ENCODE data around the gene KLHL14.
"Not testable (repeated sequence)": the region's sequence is repeated elsewhere in the genome, so short reads cannot be mapped to it uniquely, and the experiment has no call there.

KLHL14 gene

GRCh38 chr18:32772581-32773381 lies at the start of gene KLHL14:
Gene KLHL14 (minus strand): TSS chr18:32773023. CDS start chr18:32770591, 2,432 bp downstream.
- DNase-seq = no peak

DNA sequence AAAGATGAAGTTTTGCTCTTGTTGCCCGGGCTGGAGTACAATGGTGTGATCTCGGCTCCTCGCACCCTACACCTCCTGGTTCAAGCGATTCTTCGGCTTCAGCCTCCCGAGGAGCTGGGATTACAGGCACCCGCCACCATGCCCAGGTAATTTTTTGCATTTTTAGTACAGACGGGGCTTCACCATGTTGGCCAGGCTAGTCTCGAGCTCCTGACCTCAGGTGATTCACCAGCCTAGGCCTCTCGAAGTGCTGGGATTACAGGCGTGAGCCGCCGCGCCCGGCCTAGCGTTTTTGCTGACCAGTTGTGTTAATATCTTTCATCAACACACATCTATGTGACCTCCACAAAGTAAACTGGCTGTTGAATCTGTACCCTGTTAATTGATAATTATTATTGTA lies 49.4 kb upstream of the KLHL14 start:
- no peak for DNase-seq

- no peak for DNase-seq
These were observed 43.1 kb upstream of the KLHL14 start for GRCh38 chr18:32815881-32816280.

DNA sequence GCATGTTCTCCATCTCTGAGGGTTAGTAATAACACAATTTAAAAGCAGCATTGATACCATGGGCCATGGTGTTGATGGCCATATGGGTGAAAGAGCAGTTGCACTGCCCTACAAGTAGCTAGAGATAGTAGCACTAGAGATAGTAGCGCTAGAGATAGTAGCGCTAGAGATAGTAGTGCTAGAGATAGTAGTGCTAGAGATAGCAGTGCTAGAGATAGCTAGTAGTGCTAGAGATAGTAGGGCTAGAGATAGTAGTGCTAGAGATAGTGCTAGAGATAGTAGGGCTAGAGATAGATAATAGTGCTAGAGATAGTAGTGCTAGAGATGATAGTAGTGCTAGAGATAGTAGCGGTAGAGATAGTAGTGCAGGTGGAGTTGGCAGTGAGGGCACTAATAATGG lies 39.5 kb upstream of the KLHL14 start:
- no peak for DNase-seq

- no peak for DNase-seq
These were observed 37.5 kb upstream of the KLHL14 start for GRCh38 chr18:32810314-32810713.

GRCh38 chr18:32805354-32805753 lies 32.5 kb upstream of the KLHL14 start:
- DNase-seq = no peak

- no peak for DNase-seq
These were observed 31.5 kb upstream of the KLHL14 start for GRCh38 chr18:32804134-32804888.

DNA sequence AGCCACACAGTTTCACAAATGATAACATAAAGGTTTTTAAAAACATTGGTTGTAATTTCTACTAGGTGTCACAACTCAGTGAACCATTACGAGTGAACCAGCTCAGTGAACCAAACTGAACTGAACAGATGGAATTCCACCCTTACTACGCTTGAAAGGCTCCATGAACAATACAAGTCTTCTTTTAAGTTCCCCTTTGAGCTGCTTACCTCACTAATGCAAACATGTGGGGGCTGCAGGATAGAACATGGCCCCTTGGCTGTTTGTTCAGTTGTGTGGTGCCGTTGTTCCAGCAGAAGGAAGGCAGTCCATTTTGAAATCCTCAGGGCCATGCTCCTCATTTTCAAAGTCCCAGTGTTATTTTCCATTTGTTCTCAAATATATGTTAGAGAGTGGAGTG lies 30.7 kb upstream of the KLHL14 start:
- no peak for DNase-seq

DNA sequence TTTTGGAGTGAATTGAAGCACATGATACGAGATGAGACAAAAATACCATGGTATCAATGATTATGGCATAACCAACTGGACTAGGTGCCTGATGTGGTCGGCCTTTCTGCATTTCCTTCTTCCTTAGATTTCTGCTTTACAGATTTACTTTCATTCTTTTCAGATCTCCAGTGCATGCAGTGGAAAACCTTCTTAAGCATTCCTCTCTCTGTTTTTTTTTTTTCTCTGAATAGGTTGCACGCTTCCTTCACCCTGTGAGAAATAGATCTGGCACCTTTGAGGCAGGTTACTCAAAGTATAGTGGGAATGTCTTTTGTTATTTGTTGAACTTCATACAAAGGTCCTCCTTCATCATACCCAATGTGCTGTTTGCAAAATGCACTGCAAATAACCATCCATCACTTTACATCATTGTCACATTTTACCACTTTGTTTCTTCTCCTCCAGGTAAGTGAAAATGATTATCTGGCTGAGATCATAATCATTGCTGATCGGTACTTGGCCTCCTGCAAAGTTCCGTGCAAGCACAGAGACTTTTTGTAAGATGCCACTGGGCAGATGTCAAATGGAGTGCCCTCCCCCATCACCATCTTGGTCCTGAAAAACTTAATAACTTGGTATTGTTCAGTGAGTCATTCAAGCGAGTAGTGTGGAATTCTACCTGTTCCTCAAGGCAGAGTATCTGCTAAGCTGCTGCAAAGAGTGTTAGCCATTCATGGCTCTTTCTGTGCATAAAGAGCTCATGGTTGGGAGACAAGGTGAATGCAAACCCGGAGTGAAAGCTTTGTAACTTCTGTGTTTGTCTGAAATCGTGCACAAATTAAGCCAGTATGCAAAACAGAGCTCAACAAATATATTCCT lies 30.0 kb upstream of the KLHL14 start:
- no peak for DNase-seq

DNA sequence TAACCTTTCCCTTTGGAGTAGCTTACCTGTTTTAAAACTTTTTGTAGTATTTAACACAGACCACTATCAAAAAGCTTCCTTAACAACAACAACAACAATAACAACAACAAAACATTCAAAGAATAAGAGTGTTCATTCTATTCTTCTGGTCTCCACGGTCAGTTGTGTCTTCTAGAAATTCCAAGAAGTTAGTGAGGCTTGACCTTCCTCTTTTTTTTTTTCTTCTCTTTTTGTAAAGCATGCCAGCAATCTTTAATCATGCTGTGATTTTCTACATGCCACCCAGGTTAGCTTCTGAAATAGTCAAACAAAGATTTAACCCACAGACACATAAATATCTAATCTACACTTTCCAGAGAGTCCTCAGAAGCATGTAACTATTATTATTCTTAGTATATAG lies 28.4 kb upstream of the KLHL14 start:
- DNase-seq = no peak

DNA sequence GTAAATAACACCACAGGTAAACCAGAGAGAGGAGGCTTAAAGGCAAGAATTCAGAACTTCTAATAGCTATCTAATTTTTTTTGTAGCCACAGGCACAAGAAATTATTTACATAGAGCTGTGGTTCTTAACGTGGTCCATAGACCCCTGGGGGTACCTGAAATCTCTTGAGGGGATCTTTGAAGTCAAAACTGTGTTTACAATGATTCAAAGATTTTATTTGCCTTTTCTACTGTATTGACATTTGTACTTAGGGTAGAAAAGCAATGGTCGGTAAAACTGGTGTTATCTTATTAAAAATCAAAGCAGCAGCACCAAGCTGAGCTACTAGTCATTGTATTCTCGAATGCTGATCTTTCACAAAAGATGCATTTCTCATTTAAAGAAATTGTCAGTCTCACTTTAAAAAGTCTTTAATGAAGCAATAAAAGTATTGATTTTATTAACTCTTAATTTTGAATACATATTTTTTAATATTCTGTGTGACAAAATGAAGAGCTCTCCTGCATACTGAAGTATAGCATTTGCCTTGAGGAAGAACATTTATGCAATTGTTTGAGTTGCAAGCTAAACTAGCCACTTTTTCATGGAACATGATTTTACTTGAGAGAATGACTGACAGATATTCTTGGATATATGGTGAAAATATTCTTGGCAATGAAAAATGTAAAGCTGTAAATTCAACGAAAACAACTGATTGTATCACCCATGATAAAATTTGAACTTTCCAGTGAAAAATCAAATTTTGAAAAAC lies 25.6 kb upstream of the KLHL14 start:
- DNase-seq = no peak

DNA sequence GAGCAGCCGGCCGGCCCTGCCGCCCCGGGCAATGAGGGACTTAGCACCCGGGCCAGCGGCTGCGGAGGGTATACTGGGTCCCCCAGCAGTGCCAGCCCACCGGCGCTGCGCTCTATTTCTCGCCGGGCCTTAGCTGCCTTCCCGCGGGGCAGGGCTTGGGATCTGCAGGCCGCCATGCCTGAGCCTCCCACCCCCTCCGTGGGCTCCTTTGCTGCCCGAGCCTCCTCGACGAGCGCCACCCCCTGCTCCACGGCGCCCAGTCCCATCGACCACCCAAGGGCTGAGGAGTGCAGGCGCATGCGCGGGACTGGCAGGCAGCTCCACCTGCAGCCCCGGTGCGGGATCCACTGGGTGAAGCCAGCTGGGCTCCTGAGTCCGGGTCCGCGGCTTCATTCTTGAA lies 21.8 kb upstream of the KLHL14 start:
- DNase-seq = not testable (repeated sequence)

- no peak for DNase-seq
These were observed 6.2 kb upstream of the KLHL14 start for GRCh38 chr18:32779010-32779409.

GRCh38 chr18:32777049-32777448 lies 4.2 kb upstream of the KLHL14 start:
- no peak for DNase-seq

- DNase-seq = no peak
These were observed 3.7 kb upstream of the KLHL14 start for GRCh38 chr18:32776561-32776960.

DNA sequence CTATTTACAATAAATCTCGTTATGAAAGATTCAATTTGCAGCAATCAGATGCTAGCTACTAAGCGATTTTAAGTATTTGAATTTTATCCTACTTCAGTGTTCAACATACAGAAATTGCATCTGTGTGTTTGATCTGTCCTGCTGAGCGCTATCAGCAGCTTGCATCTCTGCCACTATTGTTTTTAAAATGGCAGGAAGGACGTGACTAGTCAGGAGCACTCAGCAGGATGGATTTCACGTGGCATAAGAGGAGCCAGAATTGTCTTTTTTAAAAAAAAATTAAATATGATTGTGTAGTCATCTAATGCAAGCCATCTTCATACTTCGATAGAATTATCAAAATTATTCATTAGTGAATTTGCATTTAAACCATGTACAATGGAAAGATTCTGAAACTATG lies 2.8 kb upstream of the KLHL14 start:
- no peak for DNase-seq

- no peak for DNase-seq
These were observed 524 bp upstream of the KLHL14 start for GRCh38 chr18:32773382-32773712.

- no peak for DNase-seq
These were observed 797 bp downstream of the KLHL14 start for GRCh38 chr18:32771871-32772580.

- DNase-seq = no peak
These were observed 1.6 kb downstream of the KLHL14 start for GRCh38 chr18:32771169-32771751.

DNA sequence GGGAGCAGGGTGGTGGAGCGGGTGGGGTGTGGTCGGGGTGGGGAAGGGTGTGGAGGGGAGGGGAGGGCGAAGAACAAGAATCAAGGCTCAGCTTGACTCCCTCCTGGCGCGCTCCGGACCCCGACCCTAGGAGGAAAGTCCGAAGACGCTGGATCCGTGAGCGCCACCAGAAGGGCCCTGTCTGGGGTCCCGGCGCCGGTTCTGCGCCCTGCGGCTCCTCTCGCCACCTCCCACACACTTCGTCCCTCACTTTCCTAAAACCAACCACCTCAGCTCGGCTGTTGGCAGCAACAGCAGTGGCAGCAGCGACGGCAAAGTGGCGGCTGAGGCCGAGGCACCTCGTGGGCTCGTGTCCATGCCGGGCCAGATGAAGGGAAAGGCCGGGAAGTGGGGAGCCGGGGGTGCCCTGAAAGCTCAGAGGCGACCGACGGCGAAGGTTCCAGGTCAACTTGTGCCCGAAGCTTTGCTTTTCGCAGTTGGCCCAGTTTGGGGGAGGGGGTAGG lies 2.1 kb downstream of the KLHL14 start:
- DNase-seq = no peak

GRCh38 chr18:32770054-32770665 lies 2.7 kb downstream of the KLHL14 start:
- DNase-seq = no peak
